ENCODE results near the gene IRAK2. TPM values are rescaled to one million over a fixed set of nuclear protein-coding genes. Genes with fewer than 3 reads are reported as not detected.

The IRAK2 gene
- total RNA-seq, 2 donors from 2014 or later, result 1.1 to 2.8 TPM

GRCh38 chr3:10253731-10254130, 89.0 kb downstream of the IRAK2 start:
- no peak for DNase-seq (ENCODE audit: low spot score)
- H3K36me3 ChIP-seq, result peaks cover 15% of the 10 kb centered on the region

GRCh38 chr3:10255835-10256234, 91.1 kb downstream of the IRAK2 start:
- H3K4me1 ChIP-seq, result peaks cover 0 to 16% of the 10 kb centered on the region in 2 donors
- no peak for DNase-seq (ENCODE audit: low spot score)
- no peaks in the 10 kb centered on the region for H3K27me3 ChIP-seq
- no peaks in the 10 kb centered on the region for H3K9me3 ChIP-seq
- TF ChIP-seq CTCF (IDR thresholded peaks at IDR 0.05), result no peak
- no peak overlapping the region for H3K4me3 ChIP-seq
- peaks cover 27% of the 10 kb centered on the region for H3K36me3 ChIP-seq
- H3K27ac ChIP-seq, result no peak overlapping the region

More at GRCh38 chr3:10253731-10254130, 89.0 kb downstream of the IRAK2 start:
- Histone ChIP-seq H3K4me1 (peaks cover 0 to 36% of the 10 kb centered on the region in 2 donors), H3K27ac (no peak overlapping the region), H3K4me3 (no peak overlapping the region), H3K27me3 (no peaks in the 10 kb centered on the region), H3K9me3 (no peaks in the 10 kb centered on the region)
- no peak for TF ChIP-seq CTCF (IDR thresholded peaks at IDR 0.05)

- H3K27ac ChIP-seq, result no peak overlapping the region
- peaks cover 0 to 10% of the 10 kb centered on the region in 2 donors for H3K4me1 ChIP-seq
- H3K36me3 ChIP-seq, result peaks cover 30% of the 10 kb centered on the region
- DNase-seq (ENCODE audit: low spot score), result no peak
- no peak for TF ChIP-seq CTCF (IDR thresholded peaks at IDR 0.05)
- no peaks in the 10 kb centered on the region for H3K9me3 ChIP-seq
- no peak overlapping the region for H3K4me3 ChIP-seq
- no peaks in the 10 kb centered on the region for H3K27me3 ChIP-seq
These were observed 94.3 kb downstream of the IRAK2 start for GRCh38 chr3:10259036-10259435.

GRCh38 chr3:10259798-10260197, 95.1 kb downstream of the IRAK2 start:
- Histone ChIP-seq H3K27me3 (no peaks in the 10 kb centered on the region), H3K4me3 (no peak overlapping the region), H3K4me1 (peaks cover 0 to 5% of the 10 kb centered on the region in 2 donors), H3K9me3 (no peaks in the 10 kb centered on the region), H3K36me3 (peaks cover 30% of the 10 kb centered on the region), H3K27ac (no peak overlapping the region)
- DNase-seq (ENCODE audit: low spot score), result no peak
- TF ChIP-seq CTCF (IDR thresholded peaks at IDR 0.05), result no peak

GRCh38 chr3:10260211-10260701, 95.5 kb downstream of the IRAK2 start:
- Histone ChIP-seq H3K27ac (no peak overlapping the region), H3K27me3 (no peaks in the 10 kb centered on the region), H3K4me1 (peaks cover 0 to 5% of the 10 kb centered on the region in 2 donors), H3K36me3 (peaks cover 30% of the 10 kb centered on the region), H3K9me3 (no peaks in the 10 kb centered on the region), H3K4me3 (no peak overlapping the region)
- TF ChIP-seq CTCF (IDR thresholded peaks at IDR 0.05), result no peak
- DNase-seq (ENCODE audit: low spot score), result no peak

GRCh38 chr3:10262027-10262426, 97.3 kb downstream of the IRAK2 start:
- no peaks in the 10 kb centered on the region for H3K9me3 ChIP-seq
- peaks cover 30% of the 10 kb centered on the region for H3K36me3 ChIP-seq
- H3K27ac ChIP-seq, result no peak overlapping the region
- TF ChIP-seq CTCF (IDR thresholded peaks at IDR 0.05), result no peak
- no peak overlapping the region for H3K4me3 ChIP-seq
- DNase-seq (ENCODE audit: low spot score), result no peak
- peaks cover 0 to 5% of the 10 kb centered on the region in 2 donors for H3K4me1 ChIP-seq
- H3K27me3 ChIP-seq, result no peaks in the 10 kb centered on the region
